ENCODE measurements around the gene CAPRIN2. TPM values are rescaled to one million over a fixed set of nuclear protein-coding genes. Genes with fewer than 3 reads are reported as not detected.

Gene CAPRIN2
- total and polyA plus RNA-seq, 2 donors = 12.6 to 37.9 TPM

- H3K27ac ChIP-seq (ENCODE audit: low read depth in 1 of 2, low read length in 1 of 2) = no peak overlapping the region
- WGBS = 95% methylated on average over 12 of the region's 12 CpGs
- DNase-seq (ENCODE audit: low read depth in 6 of 9, low spot score in 9 of 9) = no peak
- H3K4me1 ChIP-seq (ENCODE audit: control insufficient read depth in 2 of 2, insufficient read depth in 2 of 2, low read length in 2 of 2) = peaks cover 12 to 19% of the 10 kb centered on the region in 2 donors
- no peak overlapping the region for H3K4me3 ChIP-seq (ENCODE audit: low read length in 2 of 2)
- H3K9me3 ChIP-seq (ENCODE audit: control insufficient read depth in 2 of 2, insufficient read depth in 1 of 2, low read length in 1 of 2) = no peaks in the 10 kb centered on the region
- no peaks in the 10 kb centered on the region for H3K36me3 ChIP-seq (ENCODE audit: control insufficient read depth in 2 of 2, insufficient read depth in 2 of 2, low read length in 1 of 2)
- no peaks in the 10 kb centered on the region for H3K27me3 ChIP-seq (ENCODE audit: control insufficient read depth in 2 of 2, insufficient read depth in 1 of 2, low read length in 1 of 2)
Observed at GRCh38 chr12:30698346-30698745, 56.4 kb downstream of the CAPRIN2 start.

- no peaks in the 10 kb centered on the region for H3K9me3 ChIP-seq (ENCODE audit: control insufficient read depth in 2 of 2, insufficient read depth in 1 of 2, low read length in 1 of 2)
- WGBS = 98% methylated on average over 7 of the region's 7 CpGs
- peaks cover 12 to 21% of the 10 kb centered on the region in 2 donors for H3K4me1 ChIP-seq (ENCODE audit: control insufficient read depth in 2 of 2, insufficient read depth in 2 of 2, low read length in 2 of 2)
- H3K4me3 ChIP-seq (ENCODE audit: low read length in 2 of 2) = no peak overlapping the region
- H3K36me3 ChIP-seq (ENCODE audit: control insufficient read depth in 2 of 2, insufficient read depth in 2 of 2, low read length in 1 of 2) = no peaks in the 10 kb centered on the region
- H3K27ac ChIP-seq (ENCODE audit: low read depth in 1 of 2, low read length in 1 of 2) = no peak overlapping the region
- DNase-seq (ENCODE audit: low read depth in 6 of 9, low spot score in 9 of 9) = no peak
- no peaks in the 10 kb centered on the region for H3K27me3 ChIP-seq (ENCODE audit: control insufficient read depth in 2 of 2, insufficient read depth in 1 of 2, low read length in 1 of 2)
Observed at GRCh38 chr12:30696943-30697342, 57.8 kb downstream of the CAPRIN2 start.

GRCh38 chr12:30696486-30696885 lies 58.3 kb downstream of the CAPRIN2 start:
- peak overlapping the region; percentile 94 to 95 for H3K4me3 ChIP-seq (ENCODE audit: low read length in 2 of 2)
- no peak overlapping the region for H3K27ac ChIP-seq (ENCODE audit: low read depth in 1 of 2, low read length in 1 of 2)

GRCh38 chr12:30696103-30696408 lies 58.7 kb downstream of the CAPRIN2 start:
- Histone ChIP-seq H3K27me3 (ENCODE audit: control insufficient read depth in 2 of 2, insufficient read depth in 1 of 2, low read length in 1 of 2) (no peaks in the 10 kb centered on the region), H3K27ac (ENCODE audit: low read depth in 1 of 2, low read length in 1 of 2) (peak overlapping the region; percentile 53 to 74), H3K4me3 (ENCODE audit: low read length in 2 of 2) (peak overlapping the region; percentile 94 to 95), H3K9me3 (ENCODE audit: control insufficient read depth in 2 of 2, insufficient read depth in 1 of 2, low read length in 1 of 2) (no peaks in the 10 kb centered on the region), H3K4me1 (ENCODE audit: control insufficient read depth in 2 of 2, insufficient read depth in 2 of 2, low read length in 2 of 2) (peaks cover 12 to 21% of the 10 kb centered on the region in 2 donors), H3K36me3 (ENCODE audit: control insufficient read depth in 2 of 2, insufficient read depth in 2 of 2, low read length in 1 of 2) (no peaks in the 10 kb centered on the region)
- DNase-seq (ENCODE audit: low read depth in 6 of 9, low spot score in 9 of 9) = peak in 1 of 9 donors; percentile 17
- 24% methylated on average over 6 of the region's 6 CpGs for whole genome bisulfite sequencing

More at GRCh38 chr12:30696486-30696885, 58.3 kb downstream of the CAPRIN2 start:
- Histone ChIP-seq H3K9me3 (ENCODE audit: control insufficient read depth in 2 of 2, insufficient read depth in 1 of 2, low read length in 1 of 2) (no peaks in the 10 kb centered on the region), H3K27me3 (ENCODE audit: control insufficient read depth in 2 of 2, insufficient read depth in 1 of 2, low read length in 1 of 2) (no peaks in the 10 kb centered on the region), H3K4me1 (ENCODE audit: control insufficient read depth in 2 of 2, insufficient read depth in 2 of 2, low read length in 2 of 2) (peaks cover 12 to 21% of the 10 kb centered on the region in 2 donors), H3K36me3 (ENCODE audit: control insufficient read depth in 2 of 2, insufficient read depth in 2 of 2, low read length in 1 of 2) (no peaks in the 10 kb centered on the region)
- 99% methylated on average over 14 of the region's 14 CpGs for WGBS
- no peak for DNase-seq (ENCODE audit: low read depth in 6 of 9, low spot score in 9 of 9)

GRCh38 chr12:30695199-30696102 lies 59.3 kb downstream of the CAPRIN2 start, which contains the start of gene IPO8:
Gene IPO8 (minus strand): TSS chr12:30695869. CDS start chr12:30695647, 222 bp downstream.
- WGBS = under 1% methylated on average over 71 of the region's 71 CpGs
- Histone ChIP-seq H3K9me3 (ENCODE audit: control insufficient read depth in 2 of 2, insufficient read depth in 1 of 2, low read length in 1 of 2) (no peaks in the 10 kb centered on the region), H3K4me1 (ENCODE audit: control insufficient read depth in 2 of 2, insufficient read depth in 2 of 2, low read length in 2 of 2) (peaks cover 12 to 21% of the 10 kb centered on the region in 2 donors), H3K4me3 (ENCODE audit: low read length in 2 of 2) (peak within 1 kb of the TSS; percentile 94 to 95), H3K36me3 (ENCODE audit: control insufficient read depth in 2 of 2, insufficient read depth in 2 of 2, low read length in 1 of 2) (no peaks in the 10 kb centered on the region), H3K27me3 (ENCODE audit: control insufficient read depth in 2 of 2, insufficient read depth in 1 of 2, low read length in 1 of 2) (no peaks in the 10 kb centered on the region), H3K27ac (ENCODE audit: low read depth in 1 of 2, low read length in 1 of 2) (peak within 1 kb of the TSS; percentile 63 to 74)
- DNase-seq (ENCODE audit: low read depth in 6 of 9, low spot score in 9 of 9) = peak; percentile 63 to 94 (median 82)

GRCh38 chr12:30694412-30695198 lies 60.1 kb downstream of the CAPRIN2 start:
- Histone ChIP-seq H3K4me3 (ENCODE audit: low read length in 2 of 2) (peak overlapping the region; percentile 94 to 95), H3K27me3 (ENCODE audit: control insufficient read depth in 2 of 2, insufficient read depth in 1 of 2, low read length in 1 of 2) (no peaks in the 10 kb centered on the region), H3K9me3 (ENCODE audit: control insufficient read depth in 2 of 2, insufficient read depth in 1 of 2, low read length in 1 of 2) (no peaks in the 10 kb centered on the region), H3K27ac (ENCODE audit: low read depth in 1 of 2, low read length in 1 of 2) (no peak overlapping the region), H3K4me1 (ENCODE audit: control insufficient read depth in 2 of 2, insufficient read depth in 2 of 2, low read length in 2 of 2) (peaks cover 12 to 21% of the 10 kb centered on the region in 2 donors), H3K36me3 (ENCODE audit: control insufficient read depth in 2 of 2, insufficient read depth in 2 of 2, low read length in 1 of 2) (no peaks in the 10 kb centered on the region)
- peak in 3 of 9 donors; percentile 2 to 22 (median 11) for DNase-seq (ENCODE audit: low read depth in 6 of 9, low spot score in 9 of 9)
- 20% methylated on average over 16 of the region's 16 CpGs for WGBS

GRCh38 chr12:30692470-30692869 lies 62.3 kb downstream of the CAPRIN2 start:
- Histone ChIP-seq H3K27me3 (ENCODE audit: control insufficient read depth in 2 of 2, insufficient read depth in 1 of 2, low read length in 1 of 2) (no peaks in the 10 kb centered on the region), H3K36me3 (ENCODE audit: control insufficient read depth in 2 of 2, insufficient read depth in 2 of 2, low read length in 1 of 2) (no peaks in the 10 kb centered on the region), H3K9me3 (ENCODE audit: control insufficient read depth in 2 of 2, insufficient read depth in 1 of 2, low read length in 1 of 2) (no peaks in the 10 kb centered on the region), H3K27ac (ENCODE audit: low read depth in 1 of 2, low read length in 1 of 2) (no peak overlapping the region), H3K4me1 (ENCODE audit: control insufficient read depth in 2 of 2, insufficient read depth in 2 of 2, low read length in 2 of 2) (peaks cover 12 to 21% of the 10 kb centered on the region in 2 donors), H3K4me3 (ENCODE audit: low read length in 2 of 2) (no peak overlapping the region)
- 97% methylated on average over 5 of the region's 5 CpGs for WGBS
- DNase-seq (ENCODE audit: low read depth in 6 of 9, low spot score in 9 of 9) = no peak

- DNase-seq (ENCODE audit: low read depth in 6 of 9, low spot score in 9 of 9) = no peak
- Histone ChIP-seq H3K4me3 (ENCODE audit: low read length in 2 of 2) (no peak overlapping the region), H3K9me3 (ENCODE audit: control insufficient read depth in 2 of 2, insufficient read depth in 1 of 2, low read length in 1 of 2) (no peaks in the 10 kb centered on the region), H3K4me1 (ENCODE audit: control insufficient read depth in 2 of 2, insufficient read depth in 2 of 2, low read length in 2 of 2) (peaks cover 9 to 15% of the 10 kb centered on the region in 2 donors), H3K27ac (ENCODE audit: low read depth in 1 of 2, low read length in 1 of 2) (no peak overlapping the region), H3K27me3 (ENCODE audit: control insufficient read depth in 2 of 2, insufficient read depth in 1 of 2, low read length in 1 of 2) (no peaks in the 10 kb centered on the region), H3K36me3 (ENCODE audit: control insufficient read depth in 2 of 2, insufficient read depth in 2 of 2, low read length in 1 of 2) (no peaks in the 10 kb centered on the region)
- 93% methylated on average over 4 of the region's 4 CpGs for WGBS
Observed at GRCh38 chr12:30691122-30691879, 63.5 kb downstream of the CAPRIN2 start.

All from thymus (tissue), 11 donors.